Activated CD4-positive, alpha-beta memory T cell treated with anti-CD3 and anti-CD28 coated beads for 36 hours (primary cell): ENCODE results near the gene IQCM. TPM values are rescaled to one million over a fixed set of nuclear protein-coding genes. Genes with fewer than 3 reads are reported as not detected.

ENCODE experiments used
- CTCF ChIA-PET: fragments of 350-600 bp; sonication (Branson Sonifier 250); formaldehyde crosslinking; loops from one replicate; lab custom pipeline; 2021; ENCODE audit warnings: antibody characterized with exemption, inconsistent platforms; lab: Charles Lee
- POLR2A ChIA-PET: fragments of 350-600 bp; sonication (Branson Sonifier 250); formaldehyde crosslinking; loops from one replicate; lab custom pipeline; 2021; ENCODE audit warnings: antibody characterized with exemption; lab: Charles Lee
- DNase-seq: peaks from one replicate; pipeline ENCODE4 v3.0.0-alpha.2; 2020
- H3K27ac Mint-ChIP-seq: one replicate; pipeline ENCODE4 v1.8.0; 2021; ENCODE audit warnings: mixed read lengths
- H3K27me3 Mint-ChIP-seq: one replicate; pipeline ENCODE4 v1.8.0; 2021; ENCODE audit warnings: mixed read lengths
- H3K36me3 Mint-ChIP-seq: one replicate; pipeline ENCODE4 v1.8.0; 2021; ENCODE audit warnings: mixed read lengths
- H3K4me1 Mint-ChIP-seq: one replicate; pipeline ENCODE4 v1.8.0; 2021; ENCODE audit warnings: low read depth, mixed read lengths
- H3K4me3 Mint-ChIP-seq: one replicate; pipeline ENCODE4 v1.8.0; 2021; ENCODE audit warnings: mild to moderate bottlenecking, mixed read lengths
- H3K9me3 Mint-ChIP-seq: one replicate; pipeline ENCODE4 v1.8.0; 2021; ENCODE audit warnings: mixed read lengths
- intact Hi-C: fragments of 100-400 bp; cut with micrococcal nuclease; formaldehyde crosslinking; loops from one replicate; pipeline ENCODE4 v1.15.1; 2023
- total RNA-seq, 2 experiments: library from RNA; stranded (reverse); gene quantifications; one replicate each; pipeline ENCODE4 v1.2.3, GENCODE V29; 2021

IQCM gene
- total RNA-seq, 2 experiments from 2014 or later: not detected

DNA sequence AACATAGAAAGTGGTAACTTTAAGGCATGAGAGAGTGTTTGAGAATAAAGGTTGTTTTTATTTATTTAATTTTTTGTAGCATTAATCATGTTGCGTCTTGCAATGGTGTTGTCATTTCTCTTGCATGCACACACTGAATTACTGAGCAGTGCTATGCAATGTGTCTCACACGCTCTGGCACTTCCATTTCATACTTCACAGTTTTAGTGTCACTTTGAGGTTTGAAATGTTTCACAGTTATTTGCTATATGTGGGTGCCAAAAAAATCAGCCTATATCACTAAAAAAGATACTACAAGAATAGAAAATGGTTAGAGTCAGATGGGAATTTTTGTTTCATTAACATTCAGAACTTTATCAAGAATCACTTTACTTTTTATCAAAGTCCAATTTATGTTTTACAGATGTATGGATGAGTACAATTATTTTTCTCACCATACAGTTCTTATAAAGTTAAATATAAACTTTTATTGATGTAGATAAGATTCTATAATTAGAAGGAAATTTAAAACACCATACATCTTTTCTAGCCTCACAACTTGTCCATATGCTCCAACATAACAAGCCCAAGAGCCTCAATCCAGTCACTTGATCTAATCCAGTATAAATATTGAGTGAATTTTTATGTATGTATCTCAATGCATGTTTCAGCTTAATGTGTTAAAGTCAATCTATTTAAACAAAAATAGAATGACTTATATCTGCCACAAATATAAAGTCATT is 114.0 kb downstream of the IQCM start:
- intact Hi-C loops: no loop called here
- CTCF ChIA-PET: no interaction called here
- Mint-ChIP-seq H3K4me3 (no peak overlapping the region), H3K36me3 (no peaks in the 10 kb centered on the region), H3K9me3 (no peaks in the 10 kb centered on the region), H3K27me3 (no peaks in the 10 kb centered on the region), H3K4me1 (no peaks in the 10 kb centered on the region), H3K27ac (no peak overlapping the region)
- POLR2A ChIA-PET: no interaction called here
- no peak for DNase-seq

DNA sequence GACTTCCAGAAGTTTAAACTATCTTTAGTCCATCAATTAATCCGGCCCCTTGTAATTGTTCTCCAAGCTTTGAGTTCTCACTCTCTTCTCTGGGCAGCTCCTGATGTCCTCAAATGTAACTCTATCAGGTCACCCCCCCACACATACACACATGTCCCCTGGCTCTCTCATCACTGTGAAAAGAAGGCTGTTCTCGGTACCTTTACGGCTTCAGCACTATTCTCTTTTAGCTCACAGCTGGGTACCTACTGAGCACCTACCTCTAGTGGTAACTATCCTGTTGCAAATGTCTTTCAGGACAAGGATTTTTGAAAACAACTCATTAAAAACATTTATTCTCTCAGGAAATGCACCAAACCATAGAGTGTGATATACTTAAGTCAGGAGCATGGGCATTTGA is 115.4 kb downstream of the IQCM start:
- CTCF ChIA-PET: no interaction called here
- H3K4me1 Mint-ChIP-seq: no peaks in the 10 kb centered on the region
- no peak overlapping the region for H3K4me3 Mint-ChIP-seq
- intact Hi-C loops: no loop called here
- no peaks in the 10 kb centered on the region for H3K36me3 Mint-ChIP-seq
- H3K27ac Mint-ChIP-seq: no peak overlapping the region
- DNase-seq: no peak
- H3K27me3 Mint-ChIP-seq: no peaks in the 10 kb centered on the region
- no peaks in the 10 kb centered on the region for H3K9me3 Mint-ChIP-seq
- POLR2A ChIA-PET: no interaction called here

DNA sequence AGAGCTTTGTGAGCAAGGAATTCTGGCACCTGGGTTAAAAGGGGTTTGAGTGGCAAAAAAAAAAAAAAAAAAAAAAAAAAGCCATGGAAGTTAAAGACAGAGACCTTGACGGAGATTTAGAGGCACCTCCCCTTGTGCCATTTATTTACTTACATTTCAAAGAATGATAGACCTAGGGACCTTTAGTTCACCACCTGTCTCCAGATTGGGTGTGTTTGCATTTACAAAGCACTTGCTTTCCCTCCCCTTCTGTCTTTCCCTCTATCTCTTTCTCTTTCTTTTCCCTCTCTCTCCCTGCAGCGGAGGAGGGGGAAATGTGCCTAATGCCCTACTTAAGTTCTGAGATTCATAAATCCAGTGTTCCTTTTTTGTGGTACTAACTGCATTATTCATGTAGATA is 116.0 kb downstream of the IQCM start:
- CTCF ChIA-PET: no interaction called here

DNA sequence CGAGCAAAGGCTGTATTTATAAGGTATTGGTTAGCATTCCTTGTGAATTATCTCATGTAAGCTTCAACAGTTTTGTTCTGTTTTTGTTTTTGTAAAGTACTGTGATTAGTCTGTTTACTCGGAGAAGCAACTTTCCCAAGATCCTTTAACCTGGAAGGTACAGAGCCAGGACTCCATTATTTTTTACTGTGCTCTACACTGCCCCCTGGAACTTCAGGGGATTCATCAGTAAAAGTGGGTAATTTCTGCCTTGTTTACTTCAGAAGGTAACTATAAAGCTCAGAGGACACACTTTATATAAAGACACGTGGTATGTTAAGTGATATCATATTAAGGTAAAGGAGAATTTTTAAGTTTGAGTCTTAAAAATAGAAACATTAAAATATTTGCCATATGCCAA is 124.9 kb downstream of the IQCM start:
- Mint-ChIP-seq H3K27me3 (no peaks in the 10 kb centered on the region), H3K4me3 (no peak overlapping the region), H3K9me3 (peaks cover 6% of the 10 kb centered on the region), H3K4me1 (no peaks in the 10 kb centered on the region), H3K27ac (no peak overlapping the region), H3K36me3 (no peaks in the 10 kb centered on the region)
- ChIA-PET POLR2A (no interaction called here), CTCF (no interaction called here)
- DNase-seq: no peak
- intact Hi-C loops: no loop called here

More for the DNA sequence above, 116.0 kb downstream of the IQCM start:
- intact Hi-C loops: no loop called here
- no peaks in the 10 kb centered on the region for H3K9me3 Mint-ChIP-seq
- no peaks in the 10 kb centered on the region for H3K27me3 Mint-ChIP-seq
- DNase-seq: no peak
- no peak overlapping the region for H3K27ac Mint-ChIP-seq
- H3K4me1 Mint-ChIP-seq: no peaks in the 10 kb centered on the region
- H3K36me3 Mint-ChIP-seq: no peaks in the 10 kb centered on the region
- POLR2A ChIA-PET: no interaction called here
- no peak overlapping the region for H3K4me3 Mint-ChIP-seq

DNA sequence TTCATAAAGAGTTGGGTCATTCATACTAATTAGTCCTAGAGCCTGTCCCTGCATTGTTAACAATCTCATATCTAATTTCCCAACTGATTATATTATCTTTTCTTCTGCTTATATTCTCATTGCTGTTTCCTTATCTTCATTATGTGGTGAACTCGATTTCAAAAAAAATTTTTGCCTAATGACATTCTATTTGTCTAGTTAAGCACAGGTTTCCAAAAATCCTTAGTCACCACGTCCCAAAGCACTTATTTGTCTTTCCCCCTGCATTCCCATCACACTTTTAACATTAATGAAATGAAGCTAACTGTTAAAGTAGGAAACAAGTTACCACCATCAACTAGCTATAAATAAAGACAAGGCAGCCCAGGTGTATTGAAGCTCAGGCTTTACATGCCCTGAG is 131.1 kb downstream of the IQCM start:
- peaks cover 3% of the 10 kb centered on the region for H3K9me3 Mint-ChIP-seq
- no peaks in the 10 kb centered on the region for H3K4me1 Mint-ChIP-seq
- no peak overlapping the region for H3K27ac Mint-ChIP-seq
- CTCF ChIA-PET: no interaction called here
- no peak for DNase-seq
- POLR2A ChIA-PET: no interaction called here
- H3K4me3 Mint-ChIP-seq: no peak overlapping the region
- intact Hi-C loops: no loop called here
- no peaks in the 10 kb centered on the region for H3K27me3 Mint-ChIP-seq
- no peaks in the 10 kb centered on the region for H3K36me3 Mint-ChIP-seq

DNA sequence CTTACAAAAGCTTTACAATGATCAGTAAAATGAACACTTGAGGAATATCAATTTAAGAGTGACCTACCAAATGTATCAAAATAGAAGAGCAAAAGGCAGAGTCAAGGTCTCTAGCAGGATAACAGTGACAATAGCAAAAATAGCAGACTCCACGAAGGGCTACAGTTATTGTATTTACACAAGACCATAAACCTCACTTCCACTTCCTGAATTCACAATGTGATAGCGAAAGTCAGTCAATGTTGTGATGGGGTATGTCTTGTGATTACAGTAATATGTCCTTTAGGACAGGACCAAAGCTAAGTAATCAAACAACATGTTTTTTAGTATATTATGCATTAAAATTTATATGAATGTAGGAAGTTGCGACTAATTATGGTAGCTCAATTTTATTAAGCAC is 139.6 kb downstream of the IQCM start:
- intact Hi-C loops: no loop called here
- CTCF ChIA-PET: no interaction called here

DNA sequence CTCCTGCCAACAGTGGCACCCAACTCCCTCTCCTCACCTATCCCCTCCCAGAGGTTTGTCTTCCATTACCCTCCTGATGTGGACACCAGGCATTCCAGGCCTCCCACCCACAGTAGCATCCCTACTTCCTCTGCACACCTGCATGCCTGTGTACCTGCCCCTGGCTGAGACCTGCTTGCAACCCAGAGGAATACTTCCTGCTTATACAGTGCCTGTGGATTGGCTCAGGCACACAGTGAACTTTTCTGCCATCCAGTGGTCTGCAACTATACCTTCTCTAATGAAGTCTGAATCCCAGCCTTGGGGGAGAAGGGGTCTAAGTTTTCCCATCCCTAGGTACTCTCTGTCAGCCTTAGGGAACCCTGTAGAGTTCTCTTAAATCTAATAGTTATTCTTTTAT is 169.9 kb downstream of the IQCM start:
- Mint-ChIP-seq H3K9me3 (no peaks in the 10 kb centered on the region), H3K27ac (no peak overlapping the region), H3K4me1 (no peaks in the 10 kb centered on the region), H3K36me3 (no peaks in the 10 kb centered on the region), H3K4me3 (no peak overlapping the region), H3K27me3 (no peaks in the 10 kb centered on the region)
- DNase-seq: no peak
- ChIA-PET POLR2A (no interaction called here), CTCF (no interaction called here)
- intact Hi-C loops: no loop called here

More for the DNA sequence above, 139.6 kb downstream of the IQCM start:
- DNase-seq: no peak
- no peaks in the 10 kb centered on the region for H3K36me3 Mint-ChIP-seq
- H3K9me3 Mint-ChIP-seq: peaks cover 25% of the 10 kb centered on the region
- no peaks in the 10 kb centered on the region for H3K4me1 Mint-ChIP-seq
- POLR2A ChIA-PET: no interaction called here
- H3K4me3 Mint-ChIP-seq: no peak overlapping the region
- H3K27me3 Mint-ChIP-seq: no peaks in the 10 kb centered on the region
- no peak overlapping the region for H3K27ac Mint-ChIP-seq

DNA sequence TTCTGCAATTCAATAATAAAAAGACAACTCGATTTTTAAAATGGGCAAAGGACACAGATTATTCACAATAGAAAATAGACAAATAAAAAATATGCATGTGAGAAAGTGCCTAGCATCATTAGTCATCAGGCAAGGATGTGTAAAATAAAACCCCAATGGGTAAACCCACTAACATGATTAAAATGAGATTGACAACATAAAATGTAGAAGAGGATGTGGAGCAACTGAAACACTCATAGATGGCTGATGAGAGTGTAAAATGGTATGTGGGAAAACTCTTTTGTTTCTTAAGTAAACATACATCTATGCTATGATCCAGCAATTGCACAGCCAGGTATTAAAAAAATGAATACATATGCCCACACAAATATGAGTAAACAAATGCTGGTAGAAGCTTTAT is 177.6 kb downstream of the IQCM start:
- DNase-seq: no peak
- CTCF ChIA-PET: no interaction called here
- H3K4me1 Mint-ChIP-seq: no peaks in the 10 kb centered on the region
- no peaks in the 10 kb centered on the region for H3K36me3 Mint-ChIP-seq
- intact Hi-C loops: no loop called here
- H3K27ac Mint-ChIP-seq: no peak overlapping the region
- H3K9me3 Mint-ChIP-seq: no peaks in the 10 kb centered on the region
- H3K4me3 Mint-ChIP-seq: no peak overlapping the region
- H3K27me3 Mint-ChIP-seq: no peaks in the 10 kb centered on the region
- POLR2A ChIA-PET: no interaction called here

DNA sequence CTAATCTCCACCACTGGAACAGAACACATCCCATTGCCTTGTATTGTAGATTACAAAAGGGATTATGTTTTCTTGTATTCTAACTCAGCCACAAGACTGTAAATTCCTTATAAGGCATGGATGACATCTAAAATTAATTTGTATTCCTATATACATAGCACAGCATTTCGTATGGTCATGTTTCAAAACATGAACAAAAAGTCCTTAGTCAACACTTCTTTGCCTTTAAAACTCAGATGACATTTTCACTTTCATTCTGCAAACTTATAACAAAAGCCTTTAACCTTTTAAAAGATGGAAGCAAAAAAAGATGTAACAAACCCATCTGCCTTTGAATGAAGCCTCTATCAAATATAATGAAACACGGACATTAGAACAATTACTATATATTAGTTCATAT is 181.3 kb downstream of the IQCM start:
- no peak overlapping the region for H3K27ac Mint-ChIP-seq
- H3K9me3 Mint-ChIP-seq: no peaks in the 10 kb centered on the region
- ChIA-PET POLR2A (no interaction called here), CTCF (no interaction called here)
- no peaks in the 10 kb centered on the region for H3K36me3 Mint-ChIP-seq
- DNase-seq: no peak
- no peaks in the 10 kb centered on the region for H3K27me3 Mint-ChIP-seq
- intact Hi-C loops: no loop called here
- H3K4me1 Mint-ChIP-seq: no peaks in the 10 kb centered on the region
- no peak overlapping the region for H3K4me3 Mint-ChIP-seq

DNA sequence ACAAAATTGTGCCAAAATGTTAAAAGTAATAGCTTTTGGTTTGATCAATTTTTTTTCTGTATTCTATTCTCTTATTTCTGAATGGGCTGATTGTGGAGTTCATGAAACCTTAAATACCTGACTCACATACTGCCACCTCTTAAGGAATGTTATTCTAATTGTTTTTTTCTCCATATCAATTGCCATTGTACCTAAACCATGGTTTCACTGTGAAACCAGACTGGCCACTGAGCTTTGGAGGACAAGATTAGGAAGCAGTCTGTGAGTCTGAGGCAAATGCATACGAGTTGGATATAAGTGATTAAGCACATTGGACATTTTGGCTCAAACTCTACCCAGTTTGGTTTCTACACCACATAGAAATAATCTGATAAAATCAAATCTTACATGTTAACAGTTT is 184.0 kb downstream of the IQCM start:
- Mint-ChIP-seq H3K4me3 (no peak overlapping the region), H3K36me3 (no peaks in the 10 kb centered on the region), H3K9me3 (peaks cover 2% of the 10 kb centered on the region), H3K4me1 (no peaks in the 10 kb centered on the region), H3K27ac (no peak overlapping the region), H3K27me3 (no peaks in the 10 kb centered on the region)
- intact Hi-C loops: no loop called here
- ChIA-PET CTCF (no interaction called here), POLR2A (no interaction called here)
- DNase-seq: no peak

DNA sequence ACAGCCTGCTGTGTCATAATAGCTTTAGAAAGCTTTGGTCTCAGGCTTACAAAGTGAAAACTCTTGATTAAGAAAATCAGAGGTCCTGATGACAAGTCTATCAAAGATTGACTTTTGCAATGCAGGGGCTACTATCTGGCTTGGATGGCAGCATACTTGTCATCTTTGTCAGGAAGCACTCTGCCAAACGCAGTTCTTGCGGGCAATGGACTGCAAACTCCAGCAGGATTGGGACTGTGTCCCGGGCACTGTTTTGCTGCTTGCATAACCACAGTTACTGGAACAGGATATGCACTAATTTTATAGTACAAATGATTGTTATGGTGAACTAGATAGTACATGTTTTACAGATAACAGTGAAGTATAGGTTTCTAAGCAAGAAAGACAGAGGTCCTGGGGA is 185.6 kb downstream of the IQCM start:
- ChIA-PET CTCF (no interaction called here), POLR2A (no interaction called here)
- H3K36me3 Mint-ChIP-seq: no peaks in the 10 kb centered on the region
- no peaks in the 10 kb centered on the region for H3K4me1 Mint-ChIP-seq
- peaks cover 2% of the 10 kb centered on the region for H3K9me3 Mint-ChIP-seq
- intact Hi-C loops: no loop called here
- no peak overlapping the region for H3K4me3 Mint-ChIP-seq
- no peaks in the 10 kb centered on the region for H3K27me3 Mint-ChIP-seq
- H3K27ac Mint-ChIP-seq: no peak overlapping the region
- DNase-seq: no peak

DNA sequence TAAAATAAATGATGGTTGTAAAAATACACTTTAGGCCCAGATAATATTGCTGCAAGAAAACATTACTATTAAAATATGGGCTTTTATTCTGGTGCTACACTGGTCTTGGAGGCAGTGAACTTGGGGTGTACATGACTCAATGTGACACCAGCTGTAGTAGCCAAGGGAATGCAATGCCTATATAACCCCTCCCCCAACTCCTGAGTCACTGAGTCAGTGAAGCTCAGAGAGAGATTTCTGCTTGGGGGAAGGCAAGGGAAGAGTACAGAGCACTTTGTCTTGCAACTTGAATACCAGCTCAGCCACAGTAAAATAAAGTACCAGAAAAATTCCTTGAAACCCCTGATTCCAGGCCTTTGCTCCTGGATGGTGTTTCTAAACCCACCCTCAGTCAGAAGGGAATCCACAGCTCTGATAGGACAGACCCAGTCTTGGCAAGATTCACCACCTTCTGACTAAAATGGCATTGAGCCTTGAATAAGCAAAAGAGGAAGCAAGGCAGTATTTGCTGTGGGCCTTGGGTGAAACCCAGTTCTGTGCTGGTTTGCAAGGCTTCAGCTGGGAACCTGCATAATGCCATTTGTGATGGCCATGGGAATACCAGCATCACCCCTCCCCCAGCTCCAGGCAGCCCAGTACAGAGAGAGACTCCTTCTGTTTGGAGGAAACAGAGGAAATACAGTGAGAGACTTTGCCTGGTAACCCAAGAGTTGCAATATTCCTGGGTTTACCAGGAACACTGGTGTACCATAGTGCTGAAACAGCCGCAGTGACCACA is 209.9 kb downstream of the IQCM start:
- Mint-ChIP-seq H3K9me3 (peaks cover 16% of the 10 kb centered on the region), H3K27ac (no peak overlapping the region), H3K27me3 (no peaks in the 10 kb centered on the region), H3K36me3 (no peaks in the 10 kb centered on the region), H3K4me3 (no peak overlapping the region), H3K4me1 (no peaks in the 10 kb centered on the region)
- ChIA-PET POLR2A (no interaction called here), CTCF (no interaction called here)
- intact Hi-C loops: no loop called here
- no peak for DNase-seq

DNA sequence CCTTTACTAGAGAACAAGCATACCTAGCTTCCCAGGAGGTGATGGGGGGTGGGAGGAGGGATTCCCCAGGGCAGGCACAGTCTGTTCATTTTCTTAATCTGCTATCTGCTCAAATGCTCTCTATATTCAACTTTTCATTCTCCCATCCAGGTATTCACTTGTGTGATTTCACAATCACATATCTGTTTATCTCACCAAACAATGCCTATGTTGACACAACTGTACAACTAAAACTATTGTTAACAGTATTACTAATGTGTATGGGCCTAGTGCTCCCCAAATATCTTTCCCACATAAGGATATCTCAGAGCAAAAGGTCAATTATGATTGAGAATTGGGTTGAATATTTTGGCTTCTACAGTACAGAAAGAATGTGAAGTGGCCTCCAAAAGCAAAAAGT is 210.8 kb downstream of the IQCM start:
- intact Hi-C loops: no loop called here

More for the DNA sequence above, 210.8 kb downstream of the IQCM start:
- H3K9me3 Mint-ChIP-seq: peaks cover 10% of the 10 kb centered on the region
- ChIA-PET POLR2A (no interaction called here), CTCF (no interaction called here)
- no peak overlapping the region for H3K27ac Mint-ChIP-seq
- no peaks in the 10 kb centered on the region for H3K27me3 Mint-ChIP-seq
- no peak overlapping the region for H3K4me3 Mint-ChIP-seq
- no peaks in the 10 kb centered on the region for H3K36me3 Mint-ChIP-seq
- H3K4me1 Mint-ChIP-seq: no peaks in the 10 kb centered on the region
- DNase-seq: no peak
